ENCODE data around the gene RAMP2. TPM values are rescaled to one million over a fixed set of nuclear protein-coding genes. Genes with fewer than 3 reads are reported as not detected.
A peak's percentile ranks its signal among the peaks of the same experiment; 100 is the strongest.

Gene RAMP2
- total RNA-seq, 1 experiment from 2014 or later: 10.9 TPM

DNA sequence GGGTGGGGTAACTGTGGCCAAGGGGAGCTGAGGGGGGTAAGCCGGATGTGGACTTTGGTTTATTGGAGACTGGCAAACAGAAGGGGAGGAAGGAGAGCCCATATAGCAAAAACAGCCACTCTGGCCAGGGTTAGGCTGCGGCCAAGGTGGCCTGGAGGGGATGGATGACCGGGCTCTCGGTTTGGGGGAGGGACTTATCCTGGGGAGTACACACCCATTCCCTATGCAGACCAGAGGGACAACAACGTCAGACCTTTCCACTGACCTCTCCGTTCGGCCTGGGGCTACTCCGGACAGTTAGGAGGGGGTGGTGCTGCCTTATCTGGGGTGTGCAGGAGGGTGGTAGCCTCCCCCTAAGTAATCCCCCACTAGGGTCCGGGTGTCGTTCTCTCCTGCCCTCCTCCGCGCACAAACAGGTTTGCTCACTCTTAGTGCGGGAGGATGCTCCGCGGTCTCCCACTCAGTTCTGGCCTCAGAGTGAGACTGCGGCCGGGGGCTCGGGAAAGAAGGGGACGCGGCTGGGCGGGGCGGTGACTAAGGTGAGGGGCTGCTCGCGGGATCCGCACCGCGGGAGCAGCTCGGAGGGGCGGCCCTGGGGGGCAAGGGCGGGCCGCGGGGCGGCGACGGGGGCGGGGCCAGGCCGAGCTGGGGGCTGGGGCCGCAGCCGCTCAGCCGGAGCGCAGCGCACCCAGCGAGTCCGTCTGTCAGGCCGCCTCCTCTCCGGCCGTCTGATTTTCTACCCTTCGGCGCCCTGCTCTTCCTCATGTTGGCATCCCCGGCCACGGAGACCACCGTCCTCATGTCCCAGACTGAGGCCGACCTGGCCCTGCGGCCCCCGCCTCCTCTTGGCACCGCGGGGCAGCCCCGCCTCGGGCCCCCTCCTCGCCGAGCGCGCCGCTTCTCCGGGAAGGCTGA, 19.2 kb downstream of the RAMP2 start, which contains the start of gene WNK4 (continued):
- TF ChIP-seq, protein P1, sequence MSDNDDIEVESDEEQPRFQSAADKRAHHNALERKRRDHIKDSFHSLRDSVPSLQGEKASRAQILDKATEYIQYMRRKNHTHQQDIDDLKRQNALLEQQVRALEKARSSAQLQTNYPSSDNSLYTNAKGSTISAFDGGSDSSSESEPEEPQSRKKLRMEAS (CRISPR knock-in tag; IDR thresholded peaks at IDR 0.05): 0 out of 2 replicates have a peak, but pooled peaks have one; percentile 16
- no peak for TF ChIP-seq NR2C2 (CRISPR knock-in tag; IDR thresholded peaks at IDR 0.05)

DNA sequence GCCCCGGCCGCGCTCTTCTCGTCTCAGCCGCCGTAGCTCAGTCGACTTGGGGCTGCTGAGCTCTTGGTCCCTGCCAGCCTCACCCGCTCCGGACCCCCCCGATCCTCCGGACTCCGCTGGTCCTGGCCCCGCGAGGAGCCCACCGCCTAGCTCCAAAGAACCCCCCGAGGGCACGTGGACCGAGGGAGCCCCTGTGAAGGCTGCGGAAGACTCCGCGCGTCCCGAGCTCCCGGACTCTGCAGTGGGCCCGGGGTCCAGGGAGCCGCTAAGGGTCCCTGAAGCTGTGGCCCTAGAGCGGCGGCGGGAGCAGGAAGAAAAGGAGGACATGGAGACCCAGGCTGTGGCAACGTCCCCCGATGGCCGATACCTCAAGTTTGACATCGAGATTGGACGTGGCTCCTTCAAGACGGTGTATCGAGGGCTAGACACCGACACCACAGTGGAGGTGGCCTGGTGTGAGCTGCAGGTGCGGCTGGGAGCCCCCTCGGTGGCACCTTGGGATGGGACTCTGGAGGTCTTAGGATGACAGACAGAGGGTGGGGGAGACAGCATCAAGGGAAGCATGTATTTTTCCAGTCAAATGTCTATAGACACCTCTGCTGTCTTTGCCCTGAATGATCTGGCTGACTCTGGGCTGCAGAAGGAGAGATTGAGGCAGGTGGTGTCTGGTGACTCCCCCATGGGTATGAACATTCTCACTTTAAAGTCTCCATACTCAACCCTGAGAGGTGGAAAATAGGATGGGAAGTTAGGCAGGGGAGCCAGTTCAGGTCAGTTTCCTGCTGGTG, 20.0 kb downstream of the RAMP2 start:
- no peaks in the 10 kb centered on the region for H3K9me3 Mint-ChIP-seq
- 0 out of 2 replicates have a peak, but pooled peaks have one; percentile 18 for TF ChIP-seq ESRRA (CRISPR knock-in tag; IDR thresholded peaks at IDR 0.05; ENCODE audit: borderline replicate concordance)
- no peak for TF ChIP-seq ZNF232 (CRISPR knock-in tag; IDR thresholded peaks at IDR 0.05)
- TF ChIP-seq NR1H2 (CRISPR knock-in tag; IDR thresholded peaks at IDR 0.05): no peak
- TF ChIP-seq RELA (CRISPR knock-in tag; IDR thresholded peaks at IDR 0.05; ENCODE audit: borderline replicate concordance): peak; percentile 43; the same call in 1 of the 2 replicates
- TF ChIP-seq KAT7 (CRISPR knock-in tag; IDR thresholded peaks at IDR 0.05; ENCODE audit: borderline replicate concordance): 0 out of 2 replicates have a peak, but pooled peaks have one; percentile 53
- TF ChIP-seq, protein P2, sequence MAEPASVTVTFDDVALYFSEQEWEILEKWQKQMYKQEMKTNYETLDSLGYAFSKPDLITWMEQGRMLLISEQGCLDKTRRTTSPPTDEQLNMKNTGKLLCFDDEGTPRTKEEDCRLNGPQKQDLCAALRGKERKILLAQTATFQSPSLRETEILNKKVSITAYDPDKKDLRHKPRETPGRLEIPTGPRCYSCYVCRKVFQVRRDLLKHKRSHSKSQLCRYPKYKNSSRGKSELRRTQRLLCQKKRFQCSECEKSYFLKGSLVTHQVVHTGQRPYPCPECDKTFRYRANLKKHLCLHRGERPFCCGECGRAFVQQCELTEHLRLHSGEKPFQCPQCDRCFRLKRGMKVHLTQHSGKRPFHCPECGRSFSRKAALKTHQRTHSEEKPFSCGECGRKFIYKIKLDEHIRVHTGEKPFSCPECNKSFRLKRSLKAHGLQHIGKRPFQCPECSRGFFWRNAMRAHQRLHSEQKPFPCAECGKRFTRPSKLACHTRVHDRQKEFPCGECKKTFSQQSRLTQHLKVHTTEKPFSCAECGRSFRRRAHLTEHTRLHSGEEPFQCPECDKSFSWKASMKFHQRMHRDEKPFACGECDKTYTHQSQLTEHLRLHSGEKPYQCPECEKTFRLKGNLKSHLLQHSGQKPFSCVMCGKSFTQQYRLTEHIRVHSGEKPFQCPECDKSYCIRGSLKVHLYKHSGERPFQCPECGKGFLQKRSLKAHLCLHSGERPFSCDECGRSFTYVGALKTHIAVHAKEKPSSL (CRISPR knock-in tag; conservative IDR thresholded peaks at IDR 0.05): 0 out of 2 replicates have a peak, but pooled peaks have one; percentile 27
- TF ChIP-seq, protein P3, sequence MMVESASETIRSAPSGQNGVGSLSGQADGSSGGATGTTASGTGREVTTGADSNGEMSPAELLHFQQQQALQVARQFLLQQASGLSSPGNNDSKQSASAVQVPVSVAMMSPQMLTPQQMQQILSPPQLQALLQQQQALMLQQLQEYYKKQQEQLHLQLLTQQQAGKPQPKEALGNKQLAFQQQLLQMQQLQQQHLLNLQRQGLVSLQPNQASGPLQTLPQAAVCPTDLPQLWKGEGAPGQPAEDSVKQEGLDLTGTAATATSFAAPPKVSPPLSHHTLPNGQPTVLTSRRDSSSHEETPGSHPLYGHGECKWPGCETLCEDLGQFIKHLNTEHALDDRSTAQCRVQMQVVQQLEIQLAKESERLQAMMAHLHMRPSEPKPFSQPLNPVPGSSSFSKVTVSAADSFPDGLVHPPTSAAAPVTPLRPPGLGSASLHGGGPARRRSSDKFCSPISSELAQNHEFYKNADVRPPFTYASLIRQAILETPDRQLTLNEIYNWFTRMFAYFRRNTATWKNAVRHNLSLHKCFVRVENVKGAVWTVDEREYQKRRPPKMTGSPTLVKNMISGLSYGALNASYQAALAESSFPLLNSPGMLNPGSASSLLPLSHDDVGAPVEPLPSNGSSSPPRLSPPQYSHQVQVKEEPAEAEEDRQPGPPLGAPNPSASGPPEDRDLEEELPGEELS (CRISPR knock-in tag; IDR thresholded peaks at IDR 0.05): 0 out of 2 replicates have a peak, but pooled peaks have one; percentile 11
- TF ChIP-seq, protein P4, sequence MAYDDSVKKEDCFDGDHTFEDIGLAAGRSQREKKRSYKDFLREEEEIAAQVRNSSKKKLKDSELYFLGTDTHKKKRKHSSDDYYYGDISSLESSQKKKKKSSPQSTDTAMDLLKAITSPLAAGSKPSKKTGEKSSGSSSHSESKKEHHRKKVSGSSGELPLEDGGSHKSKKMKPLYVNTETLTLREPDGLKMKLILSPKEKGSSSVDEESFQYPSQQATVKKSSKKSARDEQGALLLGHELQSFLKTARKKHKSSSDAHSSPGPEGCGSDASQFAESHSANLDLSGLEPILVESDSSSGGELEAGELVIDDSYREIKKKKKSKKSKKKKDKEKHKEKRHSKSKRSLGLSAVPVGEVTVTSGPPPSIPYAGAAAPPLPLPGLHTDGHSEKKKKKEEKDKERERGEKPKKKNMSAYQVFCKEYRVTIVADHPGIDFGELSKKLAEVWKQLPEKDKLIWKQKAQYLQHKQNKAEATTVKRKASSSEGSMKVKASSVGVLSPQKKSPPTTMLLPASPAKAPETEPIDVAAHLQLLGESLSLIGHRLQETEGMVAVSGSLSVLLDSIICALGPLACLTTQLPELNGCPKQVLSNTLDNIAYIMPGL (CRISPR knock-in tag; IDR thresholded peaks at IDR 0.05): peak; percentile 21; the same call in 1 of the 2 replicates
- TF ChIP-seq MXD4 (CRISPR knock-in tag; IDR thresholded peaks at IDR 0.05; ENCODE audit: borderline replicate concordance): no peak
- TF ChIP-seq SOX15 (CRISPR knock-in tag; IDR thresholded peaks at IDR 0.05): no peak
- peaks cover 18% of the 10 kb centered on the region for H3K36me3 Mint-ChIP-seq
- POLR2A ChIA-PET: interaction anchor here (0.7 to 1.5 kb wide), 3 partner anchors 17 to 59 kb away, joined by 3 to 7 read pairs (median 3); partner anchors contain the start of genes BECN1 and COA3
- ATAC-seq (peak; percentile 11), DNase-seq (ENCODE audit: low spot score) (no peak)
- H3K4me1 Mint-ChIP-seq: peaks cover 20% of the 10 kb centered on the region
- CTCF ChIA-PET: interaction anchor here (0.9 to 4.5 kb wide), 8 partner anchors 17 to 202 kb away, joined by 3 to 39 read pairs (median 7); partner anchors contain the start of genes BECN1, CCR10 and RAMP2
- peak overlapping the region; percentile 70 for H3K4me3 Mint-ChIP-seq
- peaks cover 47% of the 10 kb centered on the region for H3K27me3 Mint-ChIP-seq (ENCODE audit: low read depth)
- no peak overlapping the region for H3K27ac Mint-ChIP-seq

DNA sequence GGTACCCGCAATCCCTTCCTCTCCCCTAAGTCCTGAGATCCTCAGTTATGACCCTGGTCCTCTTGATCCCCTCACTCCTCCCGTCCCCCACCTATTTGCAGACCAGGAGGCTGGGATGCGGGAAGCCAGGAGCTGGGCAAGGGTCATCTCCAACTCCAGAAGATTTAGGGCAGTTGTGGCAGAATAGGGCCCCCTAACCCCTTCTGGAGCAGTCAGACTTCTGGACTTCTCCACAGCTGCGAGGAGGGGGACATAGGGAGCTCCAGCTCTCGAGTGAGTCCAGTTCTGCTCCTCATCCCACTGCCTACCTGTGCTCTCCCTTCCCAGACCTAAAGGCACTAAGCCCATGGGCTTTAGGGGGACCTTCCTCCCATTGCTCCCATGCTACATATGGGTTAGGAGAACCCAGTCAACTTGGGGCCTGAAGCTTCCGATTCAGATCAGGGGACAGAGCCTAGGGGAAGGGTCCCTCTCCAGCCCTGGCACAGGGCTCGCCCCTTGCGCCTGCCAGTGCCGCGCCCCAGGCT, 20.7 kb downstream of the RAMP2 start:
- Mint-ChIP-seq H3K4me3 (peak overlapping the region; percentile 70), H3K27me3 (ENCODE audit: low read depth) (peaks cover 48% of the 10 kb centered on the region), H3K36me3 (peaks cover 14% of the 10 kb centered on the region), H3K9me3 (no peaks in the 10 kb centered on the region), H3K4me1 (peaks cover 20% of the 10 kb centered on the region), H3K27ac (no peak overlapping the region)
- no peak for ATAC-seq
- CTCF ChIA-PET: interaction anchor here (0.6 to 4.5 kb wide), 4 partner anchors 18 to 1210 kb away, joined by 3 to 39 read pairs (median 10); partner anchors contain the start of gene BECN1
- POLR2A ChIA-PET: no interaction called here
- no peak for DNase-seq (ENCODE audit: low spot score)
- TF ChIP-seq FOXJ3 (CRISPR knock-in tag; IDR thresholded peaks at IDR 0.05; ENCODE audit: borderline replicate concordance) (no peak), ZNF423 (CRISPR knock-in tag; IDR thresholded peaks at IDR 0.05) (no peak), ZNF317 (CRISPR knock-in tag; IDR thresholded peaks at IDR 0.05; ENCODE audit: borderline replicate concordance, low read depth) (no peak), NR2C2 (CRISPR knock-in tag; IDR thresholded peaks at IDR 0.05) (no peak), FOXP1 (CRISPR knock-in tag; IDR thresholded peaks at IDR 0.05; ENCODE audit: borderline replicate concordance) (no peak), ZNF263 (CRISPR knock-in tag; IDR thresholded peaks at IDR 0.05; ENCODE audit: low read depth) (no peak), ZNF232 (CRISPR knock-in tag; IDR thresholded peaks at IDR 0.05) (no peak)
- TF ChIP-seq, protein P5, sequence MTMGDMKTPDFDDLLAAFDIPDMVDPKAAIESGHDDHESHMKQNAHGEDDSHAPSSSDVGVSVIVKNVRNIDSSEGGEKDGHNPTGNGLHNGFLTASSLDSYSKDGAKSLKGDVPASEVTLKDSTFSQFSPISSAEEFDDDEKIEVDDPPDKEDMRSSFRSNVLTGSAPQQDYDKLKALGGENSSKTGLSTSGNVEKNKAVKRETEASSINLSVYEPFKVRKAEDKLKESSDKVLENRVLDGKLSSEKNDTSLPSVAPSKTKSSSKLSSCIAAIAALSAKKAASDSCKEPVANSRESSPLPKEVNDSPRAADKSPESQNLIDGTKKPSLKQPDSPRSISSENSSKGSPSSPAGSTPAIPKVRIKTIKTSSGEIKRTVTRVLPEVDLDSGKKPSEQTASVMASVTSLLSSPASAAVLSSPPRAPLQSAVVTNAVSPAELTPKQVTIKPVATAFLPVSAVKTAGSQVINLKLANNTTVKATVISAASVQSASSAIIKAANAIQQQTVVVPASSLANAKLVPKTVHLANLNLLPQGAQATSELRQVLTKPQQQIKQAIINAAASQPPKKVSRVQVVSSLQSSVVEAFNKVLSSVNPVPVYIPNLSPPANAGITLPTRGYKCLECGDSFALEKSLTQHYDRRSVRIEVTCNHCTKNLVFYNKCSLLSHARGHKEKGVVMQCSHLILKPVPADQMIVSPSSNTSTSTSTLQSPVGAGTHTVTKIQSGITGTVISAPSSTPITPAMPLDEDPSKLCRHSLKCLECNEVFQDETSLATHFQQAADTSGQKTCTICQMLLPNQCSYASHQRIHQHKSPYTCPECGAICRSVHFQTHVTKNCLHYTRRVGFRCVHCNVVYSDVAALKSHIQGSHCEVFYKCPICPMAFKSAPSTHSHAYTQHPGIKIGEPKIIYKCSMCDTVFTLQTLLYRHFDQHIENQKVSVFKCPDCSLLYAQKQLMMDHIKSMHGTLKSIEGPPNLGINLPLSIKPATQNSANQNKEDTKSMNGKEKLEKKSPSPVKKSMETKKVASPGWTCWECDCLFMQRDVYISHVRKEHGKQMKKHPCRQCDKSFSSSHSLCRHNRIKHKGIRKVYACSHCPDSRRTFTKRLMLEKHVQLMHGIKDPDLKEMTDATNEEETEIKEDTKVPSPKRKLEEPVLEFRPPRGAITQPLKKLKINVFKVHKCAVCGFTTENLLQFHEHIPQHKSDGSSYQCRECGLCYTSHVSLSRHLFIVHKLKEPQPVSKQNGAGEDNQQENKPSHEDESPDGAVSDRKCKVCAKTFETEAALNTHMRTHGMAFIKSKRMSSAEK (CRISPR knock-in tag; IDR thresholded peaks at IDR 0.05; ENCODE audit: borderline replicate concordance): no peak
